Measurements from ENCODE around the gene KRTAP10-4.
"Not testable (repeated sequence)": the region's sequence is repeated elsewhere in the genome, so short reads cannot be mapped to it uniquely, and the experiment has no call there.

KRTAP10-4 gene

GRCh38 chr21:44557491-44558328 is 15.8 kb upstream of the KRTAP10-4 start:
- no peak for DNase-seq (ENCODE audit: low read depth, low spot score)

GRCh38 chr21:44558329-44558675 is 15.2 kb upstream of the KRTAP10-4 start:
- DNase-seq (ENCODE audit: low read depth, low spot score): not testable (repeated sequence)

- no peak for DNase-seq (ENCODE audit: low read depth, low spot score)
Measured at GRCh38 chr21:44558695-44559094, 14.8 kb upstream of the KRTAP10-4 start, which contains the start of gene KRTAP10-3. KRTAP10-3 (minus strand) TSS chr21:44558795; CDS start chr21:44558715, 80 bp downstream.

GRCh38 chr21:44564099-44564498 is 9.4 kb upstream of the KRTAP10-4 start:
- no peak for DNase-seq (ENCODE audit: low read depth, low spot score)

GRCh38 chr21:44564886-44565598 is 8.5 kb upstream of the KRTAP10-4 start:
- no peak for DNase-seq (ENCODE audit: low read depth, low spot score)

- no peak for DNase-seq (ENCODE audit: low read depth, low spot score)
Measured at GRCh38 chr21:44566403-44566802, 7.1 kb upstream of the KRTAP10-4 start.

GRCh38 chr21:44567481-44568171 is 5.9 kb upstream of the KRTAP10-4 start:
- no peak for DNase-seq (ENCODE audit: low read depth, low spot score)

- no peak for DNase-seq (ENCODE audit: low read depth, low spot score)
Measured at GRCh38 chr21:44568261-44568660, 5.3 kb upstream of the KRTAP10-4 start.

GRCh38 chr21:44568667-44569556 is 4.6 kb upstream of the KRTAP10-4 start:
- DNase-seq (ENCODE audit: low read depth, low spot score): no peak

- DNase-seq (ENCODE audit: low read depth, low spot score): no peak
Measured at GRCh38 chr21:44569861-44570517, 3.5 kb upstream of the KRTAP10-4 start.

- no peak for DNase-seq (ENCODE audit: low read depth, low spot score)
Measured at GRCh38 chr21:44571296-44571695, 2.2 kb upstream of the KRTAP10-4 start.

- no peak for DNase-seq (ENCODE audit: low read depth, low spot score)
Measured at GRCh38 chr21:44571844-44572782, 1.4 kb upstream of the KRTAP10-4 start.

- DNase-seq (ENCODE audit: low read depth, low spot score): no peak
Measured at GRCh38 chr21:44572959-44573583, 458 bp upstream of the KRTAP10-4 start.

GRCh38 chr21:44574457-44575306 is 1.2 kb downstream of the KRTAP10-4 start:
- no peak for DNase-seq (ENCODE audit: low read depth, low spot score)

GRCh38 chr21:44575307-44576024 is 1.9 kb downstream of the KRTAP10-4 start:
- DNase-seq (ENCODE audit: low read depth, low spot score): no peak

GRCh38 chr21:44576025-44576420 is 2.5 kb downstream of the KRTAP10-4 start:
- no peak for DNase-seq (ENCODE audit: low read depth, low spot score)

GRCh38 chr21:44578371-44579055 is 5.0 kb downstream of the KRTAP10-4 start:
- no peak for DNase-seq (ENCODE audit: low read depth, low spot score)
